ENCODE results near the gene CLDN16.

The CLDN16 gene

GRCh38 chr3:190456770-190457169 is 68.8 kb downstream of the CLDN16 start:
- TF ChIP-seq CTCF (IDR thresholded peaks at IDR 0.05): no peak
- Histone ChIP-seq H3K27ac (no peak overlapping the region), H3K36me3 (no peaks in the 10 kb centered on the region), H3K4me3 (ENCODE audit: low read depth in 1 of 2, low read length in 1 of 2) (no peak overlapping the region), H3K27me3 (no peaks in the 10 kb centered on the region), H3K9me3 (no peaks in the 10 kb centered on the region), H3K4me1 (ENCODE audit: control insufficient read depth in 1 of 2, insufficient read depth in 1 of 2, low read depth in 1 of 2, low read length in 1 of 2) (no peaks in the 10 kb centered on the region)

GRCh38 chr3:190458040-190458439 is 70.1 kb downstream of the CLDN16 start:
- Histone ChIP-seq H3K27me3 (no peaks in the 10 kb centered on the region), H3K27ac (no peak overlapping the region), H3K4me1 (ENCODE audit: control insufficient read depth in 1 of 2, insufficient read depth in 1 of 2, low read depth in 1 of 2, low read length in 1 of 2) (no peaks in the 10 kb centered on the region), H3K36me3 (no peaks in the 10 kb centered on the region), H3K9me3 (no peaks in the 10 kb centered on the region), H3K4me3 (ENCODE audit: low read depth in 1 of 2, low read length in 1 of 2) (no peak overlapping the region)
- no peak for TF ChIP-seq CTCF (IDR thresholded peaks at IDR 0.05)

All from neutrophil (primary cell).